ENCODE measurements around the gene CYFIP1.

GRCh38 chr15:22960126-22960525 lies 20.0 kb downstream of the CYFIP1 start:
- TF ChIP-seq CTCF (IDR thresholded peaks at IDR 0.05), result no peak
- TF ChIP-seq POLR2AphosphoS5 (IDR thresholded peaks at IDR 0.05; ENCODE audit: low read depth, low read length), result no peak
- no peak for TF ChIP-seq REST (IDR thresholded peaks at IDR 0.05; ENCODE audit: insufficient read depth in 1 of 2, low read depth in 2 of 2, low read length in 1 of 2)
